Progenitor cell of endocrine pancreas (in vitro differentiated cells): ENCODE results near the gene HEXIM2. TPM values are rescaled to one million over a fixed set of nuclear protein-coding genes. Genes with fewer than 3 reads are reported as not detected.

Experiments
- DNase-seq: peaks from one replicate; pipeline ENCODE4 v3.0.0; 2021; ENCODE audit warnings: low spot score; ENCODE audit not compliant: unreplicated experiment
- H3K27ac Mint-ChIP-seq: 2 replicates; pipeline ENCODE4 v1.8.0; 2021; ENCODE audit warnings: mild to moderate bottlenecking, moderate library complexity, mixed read lengths
- H3K27me3 Mint-ChIP-seq: 2 replicates; pipeline ENCODE4 v1.8.0; 2021; ENCODE audit warnings: mixed read lengths
- H3K36me3 Mint-ChIP-seq: 2 replicates; pipeline ENCODE4 v1.8.0; 2022; ENCODE audit warnings: mixed read lengths; ENCODE audit not compliant: insufficient read depth
- H3K4me1 Mint-ChIP-seq: 2 replicates; pipeline ENCODE4 v1.8.0; 2021; ENCODE audit warnings: low read depth, mixed read lengths
- H3K4me3 Mint-ChIP-seq: 2 replicates; pipeline ENCODE4 v1.8.0; 2021; ENCODE audit warnings: low read depth, mild to moderate bottlenecking, moderate library complexity, mixed read lengths
- H3K9me3 Mint-ChIP-seq: 2 replicates; pipeline ENCODE4 v1.8.0; 2021; ENCODE audit warnings: low read depth, mixed read lengths
- total RNA-seq: library from RNA; stranded (reverse); gene quantifications from 2 replicates; pipeline ENCODE4 v1.2.1, GENCODE V29; 2021
- TF ChIP-seq, protein P1 (sequence below): fragments of 200-600 bp; sonication (generic); IDR thresholded peaks from one replicate; pipeline ENCODE4 v1.5.0; 2021; ENCODE audit warnings: antibody characterized with exemption, mild to moderate bottlenecking; ENCODE audit not compliant: unreplicated experiment

Gene HEXIM2
- total RNA-seq, 1 donor from 2014 or later, result 11.9 TPM

DNA sequence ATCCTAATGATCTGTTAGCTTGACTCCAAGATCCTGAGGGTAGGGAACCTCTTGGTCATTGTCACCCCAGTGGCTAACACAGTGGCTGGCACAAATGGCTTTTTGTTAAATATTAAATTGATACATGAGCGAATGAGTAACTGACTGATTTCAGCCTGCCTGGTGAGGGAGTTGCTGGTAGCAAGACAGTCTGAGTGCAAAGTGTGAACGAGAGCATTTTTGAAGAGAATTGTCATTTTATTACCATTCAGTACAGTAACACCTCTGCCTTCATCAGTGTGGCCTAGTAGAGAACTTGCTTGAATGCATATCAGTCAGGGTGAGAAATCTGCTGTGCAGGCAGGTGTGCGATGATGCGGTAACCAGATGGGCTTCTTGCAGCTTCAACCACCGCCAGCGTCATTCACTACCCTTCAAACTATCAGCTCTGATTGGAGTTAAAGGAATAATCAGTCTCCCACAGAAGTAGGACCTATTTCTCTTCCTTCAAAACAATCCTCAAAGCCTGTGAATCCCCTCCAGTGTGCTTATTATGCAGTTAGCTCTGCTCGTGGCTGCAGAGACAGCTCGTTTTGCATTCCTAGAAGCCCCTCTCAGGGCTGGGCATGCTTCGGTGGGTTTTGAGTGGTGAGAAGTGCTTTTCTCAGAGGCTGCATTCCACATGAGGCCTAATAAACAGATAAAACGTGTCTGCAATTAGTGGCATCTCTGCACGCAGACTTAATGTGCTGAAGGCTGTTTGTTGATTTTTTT lies 29.0 kb downstream of the HEXIM2 start:
- no peaks in the 10 kb centered on the region for H3K36me3 Mint-ChIP-seq
- peaks cover 18% of the 10 kb centered on the region for H3K27me3 Mint-ChIP-seq
- no peak overlapping the region for H3K4me3 Mint-ChIP-seq
- peaks cover 8% of the 10 kb centered on the region for H3K4me1 Mint-ChIP-seq
- no peaks in the 10 kb centered on the region for H3K9me3 Mint-ChIP-seq
- H3K27ac Mint-ChIP-seq, result no peak overlapping the region
- no peak for DNase-seq
- TF ChIP-seq, protein P1, sequence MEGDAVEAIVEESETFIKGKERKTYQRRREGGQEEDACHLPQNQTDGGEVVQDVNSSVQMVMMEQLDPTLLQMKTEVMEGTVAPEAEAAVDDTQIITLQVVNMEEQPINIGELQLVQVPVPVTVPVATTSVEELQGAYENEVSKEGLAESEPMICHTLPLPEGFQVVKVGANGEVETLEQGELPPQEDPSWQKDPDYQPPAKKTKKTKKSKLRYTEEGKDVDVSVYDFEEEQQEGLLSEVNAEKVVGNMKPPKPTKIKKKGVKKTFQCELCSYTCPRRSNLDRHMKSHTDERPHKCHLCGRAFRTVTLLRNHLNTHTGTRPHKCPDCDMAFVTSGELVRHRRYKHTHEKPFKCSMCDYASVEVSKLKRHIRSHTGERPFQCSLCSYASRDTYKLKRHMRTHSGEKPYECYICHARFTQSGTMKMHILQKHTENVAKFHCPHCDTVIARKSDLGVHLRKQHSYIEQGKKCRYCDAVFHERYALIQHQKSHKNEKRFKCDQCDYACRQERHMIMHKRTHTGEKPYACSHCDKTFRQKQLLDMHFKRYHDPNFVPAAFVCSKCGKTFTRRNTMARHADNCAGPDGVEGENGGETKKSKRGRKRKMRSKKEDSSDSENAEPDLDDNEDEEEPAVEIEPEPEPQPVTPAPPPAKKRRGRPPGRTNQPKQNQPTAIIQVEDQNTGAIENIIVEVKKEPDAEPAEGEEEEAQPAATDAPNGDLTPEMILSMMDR, result no peak

- no peaks in the 10 kb centered on the region for H3K9me3 Mint-ChIP-seq
- no peak overlapping the region for H3K4me3 Mint-ChIP-seq
- peaks cover 10% of the 10 kb centered on the region for H3K27me3 Mint-ChIP-seq
- H3K4me1 Mint-ChIP-seq, result peaks cover 10% of the 10 kb centered on the region
- H3K27ac Mint-ChIP-seq, result no peak overlapping the region
- DNase-seq, result no peak
- H3K36me3 Mint-ChIP-seq, result no peaks in the 10 kb centered on the region
- TF ChIP-seq, protein P1, result no peak
These were observed 33.7 kb downstream of the HEXIM2 start for GRCh38 chr17:45195424-45195823.

DNA sequence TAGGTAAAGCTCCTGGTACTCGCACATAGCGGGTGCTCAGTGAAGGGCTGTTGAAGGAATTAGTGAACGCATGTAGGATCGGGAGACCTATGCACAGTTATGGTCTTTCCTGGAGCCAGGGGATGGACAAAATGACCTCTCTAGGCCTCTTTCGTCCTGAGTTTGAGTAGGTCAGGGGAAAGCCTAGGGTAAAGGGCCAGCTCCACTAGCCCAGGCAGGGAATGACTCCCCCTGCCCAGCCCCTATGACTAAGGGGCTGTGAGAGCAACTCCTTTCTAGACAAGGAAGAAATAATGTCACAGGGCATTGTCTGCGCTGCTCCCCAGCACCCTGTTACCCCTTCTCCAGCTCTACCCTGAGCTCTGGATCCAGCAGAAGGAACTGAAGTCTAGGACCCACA lies 35.4 kb downstream of the HEXIM2 start:
- Mint-ChIP-seq H3K9me3 (no peaks in the 10 kb centered on the region), H3K27me3 (peaks cover 8% of the 10 kb centered on the region), H3K36me3 (no peaks in the 10 kb centered on the region), H3K27ac (peak overlapping the region; percentile 49), H3K4me1 (peaks cover 9% of the 10 kb centered on the region), H3K4me3 (no peak overlapping the region)
- no peak for DNase-seq
- TF ChIP-seq, protein P1, result no peak

GRCh38 chr17:45197555-45198334 lies 36.1 kb downstream of the HEXIM2 start:
- Mint-ChIP-seq H3K9me3 (no peaks in the 10 kb centered on the region), H3K36me3 (no peaks in the 10 kb centered on the region), H3K4me1 (peaks cover 9% of the 10 kb centered on the region), H3K27ac (peak overlapping the region; percentile 87), H3K4me3 (no peak overlapping the region), H3K27me3 (peaks cover 4% of the 10 kb centered on the region)
- DNase-seq, result peak; percentile 98
- TF ChIP-seq, protein P1, result peak; percentile 99

DNA sequence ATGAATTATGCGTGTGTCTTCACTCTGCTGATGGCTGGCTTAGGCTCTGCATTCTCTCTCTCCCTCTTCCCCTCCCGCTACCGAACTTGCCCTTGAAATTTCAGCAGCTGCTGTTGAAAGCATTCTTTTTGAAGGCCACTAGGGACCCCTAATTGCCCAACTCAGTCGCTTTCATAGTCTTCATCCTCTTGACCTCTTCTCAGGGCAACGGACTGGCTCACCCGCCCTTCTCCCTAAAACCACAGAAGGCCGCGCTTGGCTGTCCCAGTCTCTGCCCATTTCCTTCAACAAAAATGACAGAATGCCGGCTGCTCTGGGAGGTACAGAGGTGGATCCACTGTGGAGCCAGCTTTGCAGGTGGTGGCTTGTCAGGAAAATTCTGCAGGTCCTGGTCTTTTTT lies 39.0 kb downstream of the HEXIM2 start:
- H3K36me3 Mint-ChIP-seq, result no peaks in the 10 kb centered on the region
- H3K27me3 Mint-ChIP-seq, result peaks cover 4% of the 10 kb centered on the region
- TF ChIP-seq, protein P1, result no peak
- no peak for DNase-seq
- H3K9me3 Mint-ChIP-seq, result no peaks in the 10 kb centered on the region
- H3K4me3 Mint-ChIP-seq, result no peak overlapping the region
- H3K27ac Mint-ChIP-seq, result no peak overlapping the region
- peaks cover 9% of the 10 kb centered on the region for H3K4me1 Mint-ChIP-seq
